Neutrophil (primary cell): Measurements from ENCODE around the gene RASSF3.
"Not testable (repeated sequence)": the region's sequence is repeated elsewhere in the genome, so short reads cannot be mapped to it uniquely, and the experiment has no call there.

Source experiments
- H3K27ac ChIP-seq: fragments of 200-600 bp; sonication (generic); 2 replicates; pipeline ENCODE4 v1.5.1; 2016; ENCODE audit warnings: mild to moderate bottlenecking, moderate library complexity
- H3K27me3 ChIP-seq: fragments of 200-600 bp; sonication (generic); 2 replicates; pipeline ENCODE4 v1.6.0; 2016; ENCODE audit warnings: mild to moderate bottlenecking
- H3K36me3 ChIP-seq: fragments of 200-600 bp; sonication (generic); 2 replicates; pipeline ENCODE4 v1.5.1; 2017
- H3K4me1 ChIP-seq, 2 experiments: fragments of 200-600 bp in 1 of 2; sonication (generic) in 1 of 2; 1 replicate in 1 of 2; 2 replicates in 1 of 2; pipeline versions ENCODE4 v1.5.1 to v1.6.1; 2013 to 2016; ENCODE audit warnings: low read depth in 1 of 2, low read length in 1 of 2, mild to moderate bottlenecking in 1 of 2, moderate library complexity in 1 of 2; ENCODE audit not compliant: control insufficient read depth in 1 of 2, insufficient read depth in 1 of 2
- H3K4me3 ChIP-seq, 2 experiments: fragments of 200-600 bp in 1 of 2; sonication (generic) in 1 of 2; 1 replicate in 1 of 2; 2 replicates in 1 of 2; pipeline ENCODE4 v1.5.1; 2013 to 2016; ENCODE audit warnings: low read depth in 1 of 2, low read length in 1 of 2, mild to moderate bottlenecking in 1 of 2, moderate library complexity in 1 of 2
- H3K9me3 ChIP-seq: fragments of 200-600 bp; sonication (generic); 2 replicates; pipeline ENCODE4 v1.5.1; 2016
- CTCF ChIP-seq: fragments of 200-600 bp; sonication (generic); IDR thresholded peaks from 2 replicates; pipeline ENCODE4 v1.5.1; 2016; ENCODE audit warnings: antibody characterized with exemption

Gene RASSF3

GRCh38 chr12:64577046-64577445 is 33.2 kb upstream of the RASSF3 start:
- no peaks in the 10 kb centered on the region for H3K36me3 ChIP-seq
- H3K27me3 ChIP-seq, result peaks cover 1% of the 10 kb centered on the region
- H3K4me1 ChIP-seq, result no peaks in the 10 kb centered on the region
- no peak overlapping the region for H3K4me3 ChIP-seq
- no peak overlapping the region for H3K27ac ChIP-seq
- no peaks in the 10 kb centered on the region for H3K9me3 ChIP-seq
- TF ChIP-seq CTCF, result no peak

DNA sequence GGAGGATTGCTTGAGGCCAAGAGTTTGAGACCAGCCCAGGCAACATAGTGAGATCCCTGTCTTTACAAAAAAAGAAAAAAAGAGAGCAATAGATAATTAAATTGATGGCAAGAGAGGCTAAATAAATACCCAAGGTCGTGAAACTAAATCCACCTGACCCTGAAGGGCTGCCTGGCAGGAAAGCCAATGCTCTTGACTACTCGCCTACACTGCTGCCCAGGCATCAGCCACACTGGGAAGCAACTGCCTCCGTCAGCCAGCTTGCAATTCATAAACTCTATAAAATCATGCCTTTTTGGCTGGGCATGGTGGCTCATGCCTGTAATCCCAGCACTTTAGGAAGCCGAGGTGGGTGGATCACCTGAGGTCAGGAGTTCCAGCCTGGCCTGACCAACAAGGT is 31.7 kb upstream of the RASSF3 start:
- Histone ChIP-seq H3K4me3 (no peak overlapping the region), H3K9me3 (no peaks in the 10 kb centered on the region), H3K27ac (no peak overlapping the region), H3K27me3 (peaks cover 7% of the 10 kb centered on the region), H3K4me1 (peaks cover 6 to 9% of the 10 kb centered on the region in 2 experiments), H3K36me3 (no peaks in the 10 kb centered on the region)
- TF ChIP-seq CTCF, result no peak

DNA sequence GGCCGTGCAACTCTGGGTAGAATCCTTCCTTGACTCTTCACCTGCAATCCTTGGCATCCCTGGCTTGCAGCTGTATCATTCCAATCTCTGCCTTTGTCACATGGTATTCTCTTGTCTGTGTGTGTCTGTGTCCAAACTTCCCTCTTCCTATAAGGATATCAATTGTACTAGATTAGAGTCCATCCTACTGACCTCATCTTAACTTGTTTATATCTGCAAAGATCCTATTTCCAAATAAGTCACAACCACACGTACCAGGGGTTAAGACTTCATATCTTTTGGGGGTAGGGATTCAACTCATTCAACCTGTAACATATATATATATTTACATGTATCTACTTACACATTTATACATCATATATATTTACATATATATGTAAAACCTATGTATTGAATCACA is 29.6 kb upstream of the RASSF3 start:
- Histone ChIP-seq H3K4me1 (peaks cover 14 to 22% of the 10 kb centered on the region in 2 experiments), H3K36me3 (no peaks in the 10 kb centered on the region), H3K9me3 (no peaks in the 10 kb centered on the region), H3K27ac (no peak overlapping the region), H3K4me3 (no peak overlapping the region), H3K27me3 (peaks cover 7% of the 10 kb centered on the region)
- no peak for TF ChIP-seq CTCF

- no peak overlapping the region for H3K27ac ChIP-seq
- no peak overlapping the region for H3K4me3 ChIP-seq
- H3K4me1 ChIP-seq, result peaks cover 14 to 22% of the 10 kb centered on the region in 2 experiments
- no peaks in the 10 kb centered on the region for H3K36me3 ChIP-seq
- TF ChIP-seq CTCF, result no peak
- H3K9me3 ChIP-seq, result no peaks in the 10 kb centered on the region
- H3K27me3 ChIP-seq, result peaks cover 7% of the 10 kb centered on the region
Measured at GRCh38 chr12:64582114-64582513, 28.2 kb upstream of the RASSF3 start.

GRCh38 chr12:64582862-64583261 is 27.4 kb upstream of the RASSF3 start:
- no peak overlapping the region for H3K4me3 ChIP-seq
- H3K27ac ChIP-seq, result peak overlapping the region; percentile 76
- H3K9me3 ChIP-seq, result no peaks in the 10 kb centered on the region
- H3K36me3 ChIP-seq, result no peaks in the 10 kb centered on the region
- H3K27me3 ChIP-seq, result peaks cover 7% of the 10 kb centered on the region
- TF ChIP-seq CTCF, result no peak
- peaks cover 14 to 22% of the 10 kb centered on the region in 2 experiments for H3K4me1 ChIP-seq

DNA sequence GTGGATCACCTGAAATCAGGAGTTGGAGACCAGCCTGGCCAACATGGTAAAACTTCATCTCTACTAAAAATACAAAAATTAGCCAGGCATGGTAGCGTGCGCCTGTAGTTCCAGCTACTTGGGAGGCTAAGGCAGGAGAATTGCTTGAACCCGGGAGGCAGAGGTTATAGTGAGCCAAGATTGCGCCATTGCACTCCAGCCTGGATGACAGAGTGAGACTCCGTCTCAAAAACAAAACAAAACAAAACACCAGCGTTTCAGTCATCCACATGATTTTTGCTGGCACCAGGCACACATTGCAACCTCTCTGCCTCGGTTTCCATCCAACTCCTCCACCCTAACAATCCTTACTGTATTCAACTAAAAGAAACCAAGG is 26.9 kb upstream of the RASSF3 start:
- not testable (repeated sequence) for H3K27me3 ChIP-seq, H3K36me3 ChIP-seq, H3K9me3 ChIP-seq
- H3K4me3 ChIP-seq, result peak overlapping the region; percentile 20 to 43
- peaks cover 14 to 22% of the 10 kb centered on the region in 2 experiments for H3K4me1 ChIP-seq
- H3K27ac ChIP-seq, result peak overlapping the region; percentile 76
